ENCODE results near the gene NAB2.
"Not testable (repeated sequence)": the region's sequence is repeated elsewhere in the genome, so short reads cannot be mapped to it uniquely, and the experiment has no call there.

GRCh38 chr12:57053146-57053545, 35.8 kb upstream of the NAB2 start:
- TF ChIP-seq ZC3H10 (CRISPR knock-in tag; IDR thresholded peaks at IDR 0.05); RARB (CRISPR knock-in tag; IDR thresholded peaks at IDR 0.05); CSDC2 (CRISPR knock-in tag; IDR thresholded peaks at IDR 0.05); BACH2 (CRISPR knock-in tag; IDR thresholded peaks at IDR 0.05; ENCODE audit: borderline replicate concordance); ZFP30 (CRISPR knock-in tag; IDR thresholded peaks at IDR 0.05): not testable (repeated sequence)
- TF ChIP-seq, protein P1, sequence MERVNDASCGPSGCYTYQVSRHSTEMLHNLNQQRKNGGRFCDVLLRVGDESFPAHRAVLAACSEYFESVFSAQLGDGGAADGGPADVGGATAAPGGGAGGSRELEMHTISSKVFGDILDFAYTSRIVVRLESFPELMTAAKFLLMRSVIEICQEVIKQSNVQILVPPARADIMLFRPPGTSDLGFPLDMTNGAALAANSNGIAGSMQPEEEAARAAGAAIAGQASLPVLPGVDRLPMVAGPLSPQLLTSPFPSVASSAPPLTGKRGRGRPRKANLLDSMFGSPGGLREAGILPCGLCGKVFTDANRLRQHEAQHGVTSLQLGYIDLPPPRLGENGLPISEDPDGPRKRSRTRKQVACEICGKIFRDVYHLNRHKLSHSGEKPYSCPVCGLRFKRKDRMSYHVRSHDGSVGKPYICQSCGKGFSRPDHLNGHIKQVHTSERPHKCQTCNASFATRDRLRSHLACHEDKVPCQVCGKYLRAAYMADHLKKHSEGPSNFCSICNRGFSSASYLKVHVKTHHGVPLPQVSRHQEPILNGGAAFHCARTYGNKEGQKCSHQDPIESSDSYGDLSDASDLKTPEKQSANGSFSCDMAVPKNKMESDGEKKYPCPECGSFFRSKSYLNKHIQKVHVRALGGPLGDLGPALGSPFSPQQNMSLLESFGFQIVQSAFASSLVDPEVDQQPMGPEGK (CRISPR knock-in tag; IDR thresholded peaks at IDR 0.05; ENCODE audit: borderline replicate concordance) = not testable (repeated sequence)
- TF ChIP-seq, protein P2, sequence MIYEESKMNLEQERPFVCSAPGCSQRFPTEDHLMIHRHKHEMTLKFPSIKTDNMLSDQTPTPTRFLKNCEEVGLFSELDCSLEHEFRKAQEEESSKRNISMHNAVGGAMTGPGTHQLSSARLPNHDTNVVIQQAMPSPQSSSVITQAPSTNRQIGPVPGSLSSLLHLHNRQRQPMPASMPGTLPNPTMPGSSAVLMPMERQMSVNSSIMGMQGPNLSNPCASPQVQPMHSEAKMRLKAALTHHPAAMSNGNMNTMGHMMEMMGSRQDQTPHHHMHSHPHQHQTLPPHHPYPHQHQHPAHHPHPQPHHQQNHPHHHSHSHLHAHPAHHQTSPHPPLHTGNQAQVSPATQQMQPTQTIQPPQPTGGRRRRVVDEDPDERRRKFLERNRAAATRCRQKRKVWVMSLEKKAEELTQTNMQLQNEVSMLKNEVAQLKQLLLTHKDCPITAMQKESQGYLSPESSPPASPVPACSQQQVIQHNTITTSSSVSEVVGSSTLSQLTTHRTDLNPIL (CRISPR knock-in tag; IDR thresholded peaks at IDR 0.05; ENCODE audit: low read depth) = not testable (repeated sequence)

Measured in SK-N-SH treated with all-trans-retinoic acid at 6 μM for 48 hours (cell line).